HG03457 (cell line): ENCODE data around the gene PEAK1.

Experiments
- ATAC-seq: cut with Tn5 transposase; IDR thresholded peaks from one replicate; pipeline ENCODE4 v1.9.1; 2021; ENCODE audit warnings: moderate number of reproducible peaks; ENCODE audit not compliant: unreplicated experiment

The PEAK1 gene

GRCh38 chr15:77098572-77098971 is 321.3 kb downstream of the PEAK1 start:
- ATAC-seq, result no peak

GRCh38 chr15:77097921-77098320 is 322.0 kb downstream of the PEAK1 start:
- ATAC-seq, result no peak

- no peak for ATAC-seq
Measured at GRCh38 chr15:77097248-77097721, 322.6 kb downstream of the PEAK1 start.

GRCh38 chr15:77096541-77096940 is 323.4 kb downstream of the PEAK1 start:
- ATAC-seq, result no peak

GRCh38 chr15:77096138-77096537 is 323.8 kb downstream of the PEAK1 start:
- no peak for ATAC-seq

GRCh38 chr15:77094397-77095030 is 325.4 kb downstream of the PEAK1 start:
- no peak for ATAC-seq

GRCh38 chr15:77093436-77093835 is 326.5 kb downstream of the PEAK1 start:
- no peak for ATAC-seq

GRCh38 chr15:77091097-77091496 is 328.8 kb downstream of the PEAK1 start:
- ATAC-seq, result no peak

GRCh38 chr15:77087213-77087612 is 332.7 kb downstream of the PEAK1 start:
- no peak for ATAC-seq

- ATAC-seq, result no peak
Measured at GRCh38 chr15:77085297-77085696, 334.6 kb downstream of the PEAK1 start.

- ATAC-seq, result no peak
Measured at GRCh38 chr15:77084436-77084835, 335.5 kb downstream of the PEAK1 start.

- ATAC-seq, result no peak
Measured at GRCh38 chr15:77083381-77084160, 336.3 kb downstream of the PEAK1 start.

- ATAC-seq, result no peak
Measured at GRCh38 chr15:77081971-77082370, 337.9 kb downstream of the PEAK1 start.

- no peak for ATAC-seq
Measured at GRCh38 chr15:77076323-77076915, 343.5 kb downstream of the PEAK1 start.

- ATAC-seq, result no peak
Measured at GRCh38 chr15:77075528-77075927, 344.4 kb downstream of the PEAK1 start.

- ATAC-seq, result no peak
Measured at GRCh38 chr15:77074350-77074749, 345.6 kb downstream of the PEAK1 start.

- ATAC-seq, result no peak
Measured at GRCh38 chr15:77071305-77072223, 348.3 kb downstream of the PEAK1 start.

GRCh38 chr15:77070495-77071304 is 349.2 kb downstream of the PEAK1 start, which contains the start of gene TSPAN3:
TSS of gene TSPAN3 (minus strand) at chr15:77071109. CDS start at chr15:77070954, 155 bp downstream.
- peak; percentile 88 for ATAC-seq

GRCh38 chr15:77070180-77070494 is 349.8 kb downstream of the PEAK1 start:
- no peak for ATAC-seq

GRCh38 chr15:77069521-77070121 is 350.3 kb downstream of the PEAK1 start:
- ATAC-seq, result no peak
